RPMI7951 (cell line): ENCODE measurements around the gene TXNDC17. TPM values are rescaled to one million over a fixed set of nuclear protein-coding genes. Genes with fewer than 3 reads are reported as not detected.
A peak's percentile ranks its signal among the peaks of the same experiment; 100 is the strongest.
"Not testable (repeated sequence)": the region's sequence is repeated elsewhere in the genome, so short reads cannot be mapped to it uniquely, and the experiment has no call there.

Experiments used
- DNase-seq: peaks from one replicate; pipeline ENCODE4 v3.0.0-alpha.2; 2012; ENCODE audit warnings: low read depth
- total RNA-seq: library from RNA; depleted of rRNA; stranded (reverse); fragments of >200 nt; shearing (Covaris generic); gene quantifications from 2 replicates; pipeline ENCODE4 v1.2.3, GENCODE V29; 2014; rRNA removed

The TXNDC17 gene
- 231 and 340 TPM in 2 replicates for total RNA-seq

- peak; percentile 87 for DNase-seq
These were observed at the start of gene TXNDC17, which contains the start of gene KIAA0753 for GRCh38 chr17:6640536-6641246. Gene TXNDC17, plus strand, starts transcription at chr17:6641060. Its CDS starts 23 bp downstream, at chr17:6641083. Gene KIAA0753, minus strand, starts transcription at chr17:6640711. Its CDS starts 5,608 bp downstream, at chr17:6635103.

GRCh38 chr17:6591599-6592158 is 49.2 kb upstream of the TXNDC17 start:
- peak; percentile 88 for DNase-seq

GRCh38 chr17:6592173-6592572 is 48.7 kb upstream of the TXNDC17 start:
- DNase-seq: no peak

DNA sequence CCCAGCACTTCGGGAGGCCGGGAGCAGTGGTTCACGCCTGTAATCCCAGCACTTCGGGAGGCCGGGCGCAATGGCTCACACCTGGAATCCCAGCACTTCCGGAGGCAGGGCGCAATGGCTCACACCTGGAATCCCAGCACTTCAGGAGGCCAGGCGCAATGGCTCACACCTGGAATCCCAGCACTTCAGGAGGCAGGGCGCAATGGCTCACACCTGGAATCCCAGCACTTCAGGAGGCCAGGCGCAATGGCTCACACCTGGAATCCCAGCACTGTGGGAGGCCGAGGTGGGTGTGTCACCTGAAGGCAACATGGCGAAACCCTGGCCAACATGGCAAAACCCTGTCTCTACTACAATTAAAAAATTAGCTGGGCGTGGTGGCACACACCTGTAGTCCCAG is 47.5 kb upstream of the TXNDC17 start:
- DNase-seq: not testable (repeated sequence)

- no peak for DNase-seq
These were observed 44.8 kb upstream of the TXNDC17 start for GRCh38 chr17:6596081-6596480.

GRCh38 chr17:6596511-6596910 is 44.3 kb upstream of the TXNDC17 start:
- no peak for DNase-seq

- DNase-seq: no peak
These were observed 43.9 kb upstream of the TXNDC17 start for GRCh38 chr17:6596941-6597340.

- DNase-seq: no peak
These were observed 43.1 kb upstream of the TXNDC17 start for GRCh38 chr17:6597727-6598126.

DNA sequence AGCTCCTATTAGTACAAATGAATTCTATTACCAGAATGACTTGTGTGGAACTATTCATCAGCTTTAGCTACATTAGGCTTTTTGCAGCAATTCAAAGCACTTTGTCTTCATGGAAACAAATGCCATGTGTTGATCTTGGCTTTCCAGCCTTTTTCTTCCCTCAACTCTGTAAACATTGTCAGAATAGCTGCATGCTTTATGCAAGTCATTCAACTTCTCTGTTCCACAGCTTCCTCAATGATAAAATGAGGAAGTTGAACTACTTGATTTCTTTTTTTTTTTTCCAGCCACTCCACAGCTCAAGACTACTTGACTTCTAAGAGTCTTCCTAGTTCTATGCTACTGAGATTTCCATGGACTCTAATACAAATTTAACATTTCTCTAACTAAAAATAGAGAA is 41.5 kb upstream of the TXNDC17 start:
- no peak for DNase-seq

DNA sequence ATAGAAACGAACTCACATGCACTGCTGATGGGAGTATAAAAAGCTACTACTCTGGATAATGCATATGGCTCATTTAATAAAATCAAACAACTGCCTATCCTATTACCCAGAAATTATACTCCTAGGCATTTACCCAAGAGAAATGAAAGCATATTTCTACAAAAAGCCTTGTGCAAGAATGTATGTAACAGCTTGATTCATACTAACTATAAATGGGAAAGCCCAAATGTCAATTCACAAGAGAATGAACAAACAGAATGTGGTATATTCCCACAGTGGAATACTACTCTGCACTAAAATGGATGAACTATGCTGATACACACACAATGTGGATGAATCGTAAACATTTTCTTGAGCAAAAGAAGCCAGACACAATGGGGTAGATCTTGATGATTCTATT is 38.7 kb upstream of the TXNDC17 start:
- no peak for DNase-seq

DNA sequence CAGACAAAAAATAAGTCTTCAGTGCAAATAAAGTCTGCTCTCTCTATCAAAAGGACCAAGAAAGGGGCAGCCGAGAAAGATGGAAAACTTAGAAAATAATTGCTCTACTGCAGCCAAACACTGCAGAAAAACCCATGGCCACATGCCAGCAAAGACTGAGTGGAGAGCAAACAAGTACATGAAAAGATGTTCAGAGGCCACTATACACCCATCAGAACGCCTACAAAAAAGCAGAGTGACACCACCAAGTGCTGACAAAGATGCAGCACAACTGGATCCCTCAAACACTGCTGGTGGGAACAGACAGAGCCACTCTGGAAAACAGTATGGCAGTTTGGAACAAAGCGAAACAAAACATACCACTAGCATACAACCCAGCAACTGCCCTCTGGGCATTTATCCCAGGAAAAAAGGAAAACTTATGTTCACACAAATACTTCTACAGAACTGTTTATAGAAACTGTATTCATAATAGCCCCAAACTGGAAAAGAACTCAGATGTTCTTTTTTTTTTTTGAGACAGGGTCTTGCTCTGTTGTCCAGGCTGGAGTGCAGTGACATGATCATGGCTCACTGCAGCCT is 37.0 kb upstream of the TXNDC17 start:
- no peak for DNase-seq

- no peak for DNase-seq
These were observed 35.7 kb upstream of the TXNDC17 start for GRCh38 chr17:6605142-6605541.

DNA sequence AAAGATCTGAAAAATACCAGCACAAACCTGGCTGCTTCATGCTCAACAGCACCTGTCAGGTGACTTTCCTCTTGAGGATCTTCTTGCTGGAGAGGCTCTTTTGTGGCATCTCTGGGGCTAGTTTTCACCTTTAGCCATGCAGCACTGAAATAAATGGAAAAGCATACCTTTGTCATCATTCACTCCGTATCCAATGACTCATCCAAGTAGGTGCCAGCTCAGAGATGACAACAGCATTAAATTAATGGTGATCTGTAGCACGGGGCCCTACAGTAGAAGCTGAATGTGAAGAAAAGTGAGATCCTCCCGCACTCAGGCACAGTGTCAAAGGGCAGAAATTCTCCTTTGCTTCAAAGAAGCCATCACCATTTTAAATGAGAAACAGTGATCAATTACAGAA is 32.5 kb upstream of the TXNDC17 start:
- peak; percentile 7 for DNase-seq

- DNase-seq: no peak
These were observed 30.8 kb upstream of the TXNDC17 start for GRCh38 chr17:6610011-6610410.

DNA sequence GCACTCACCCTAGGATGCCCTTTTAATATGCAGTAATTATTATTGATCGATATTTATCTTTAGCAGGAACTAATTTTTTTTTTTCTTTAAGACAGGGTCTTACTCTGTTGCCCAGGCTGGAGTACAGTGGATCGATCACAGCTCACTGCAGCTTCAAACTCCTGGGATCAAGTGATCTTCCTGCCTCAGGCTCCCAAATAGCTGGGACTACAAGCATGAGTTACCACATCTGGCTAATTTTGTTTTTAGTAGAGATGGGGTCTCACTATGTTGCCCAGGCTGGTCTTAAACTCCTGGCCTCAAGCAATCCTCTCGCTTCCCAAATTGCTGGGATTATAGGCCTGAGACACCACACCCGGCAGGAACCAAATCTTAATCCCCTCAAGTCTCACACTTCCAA is 29.6 kb upstream of the TXNDC17 start:
- no peak for DNase-seq

- DNase-seq: no peak
These were observed 16.9 kb upstream of the TXNDC17 start for GRCh38 chr17:6623941-6624340.

DNA sequence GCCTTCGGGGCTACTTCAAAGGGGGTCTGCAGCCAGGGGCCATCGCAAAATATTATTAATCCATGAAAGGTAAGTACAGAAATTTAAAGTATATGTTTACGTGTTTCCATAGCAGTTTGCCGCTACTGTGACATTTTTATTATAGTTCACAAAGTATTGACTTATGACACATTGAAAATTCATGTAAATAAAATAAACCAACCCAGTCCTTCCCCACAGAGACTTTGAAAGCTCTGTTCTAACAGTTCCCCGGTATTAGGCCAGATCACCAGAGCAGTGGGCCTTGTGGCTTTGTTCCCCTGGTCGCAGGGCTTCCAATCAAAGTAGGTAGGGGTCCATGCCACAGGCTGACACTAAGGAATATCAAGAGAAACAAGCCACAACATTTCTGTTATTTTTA is 14.2 kb upstream of the TXNDC17 start:
- no peak for DNase-seq

GRCh38 chr17:6627019-6627418 is 13.8 kb upstream of the TXNDC17 start:
- no peak for DNase-seq

DNA sequence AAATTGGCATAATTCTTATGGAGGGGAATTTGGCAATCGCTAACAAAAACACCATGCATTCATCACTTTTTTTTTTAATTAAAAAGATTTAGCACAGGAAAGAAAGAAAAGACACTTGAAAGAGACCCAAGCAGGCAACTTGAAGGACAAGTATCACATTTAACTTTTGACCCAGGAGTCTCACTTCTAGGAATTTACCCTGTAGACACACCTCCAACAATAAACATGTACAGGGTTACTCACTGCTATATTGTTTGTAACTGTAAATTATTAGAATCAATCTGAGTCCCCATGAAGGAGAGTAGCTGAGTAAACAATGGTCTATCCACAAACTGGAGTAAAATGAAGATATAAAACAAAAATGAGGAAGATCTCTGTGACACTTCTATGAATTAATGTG is 10.5 kb upstream of the TXNDC17 start:
- no peak for DNase-seq

GRCh38 chr17:6632530-6632929 is 8.3 kb upstream of the TXNDC17 start:
- no peak for DNase-seq

DNA sequence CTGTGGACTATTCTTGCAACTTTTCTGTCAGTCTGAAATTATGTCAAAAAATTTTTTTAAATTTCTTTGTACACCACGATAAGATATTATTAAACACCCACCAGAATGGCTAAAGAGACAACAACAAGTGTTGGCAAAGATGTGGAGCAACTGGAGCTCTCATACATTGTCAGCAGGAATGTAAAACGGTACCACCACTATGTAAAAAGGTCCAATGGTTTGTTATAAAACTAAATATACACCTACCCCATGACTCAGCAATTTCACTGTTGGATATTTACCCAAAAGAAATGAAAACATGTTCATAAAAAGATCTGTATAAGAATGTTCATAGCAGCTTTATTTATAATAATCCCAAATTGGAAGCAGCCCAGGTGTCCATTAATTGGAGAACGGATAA is 7.6 kb upstream of the TXNDC17 start:
- DNase-seq: no peak

GRCh38 chr17:6636105-6636504 is 4.8 kb upstream of the TXNDC17 start:
- no peak for DNase-seq
